ENCODE results near the gene MID1IP1. TPM values are rescaled to one million over a fixed set of nuclear protein-coding genes. Genes with fewer than 3 reads are reported as not detected.

MID1IP1 gene
- polyA plus RNA-seq, 12 donors: 8.6 to 20.5 (median 10.1) TPM; not detected in 1

Other genes with a start within 250 kb of the MID1IP1 start
- 100 to 1,000 TPM in 9 of 12 donors, 10 to 100 TPM in 2, not detected in 1; 58.4 to 151 (median 134) TPM for gene TSPAN7, start 239.9 kb upstream of the MID1IP1 start, polyA plus RNA-seq (ENCODE audit: insufficient read length in 12 of 12)

Data from muscle of arm (tissue), 12 donors.